Chondrocyte (in vitro differentiated cells): ENCODE data around the gene COL5A1. TPM values are rescaled to one million over a fixed set of nuclear protein-coding genes. Genes with fewer than 3 reads are reported as not detected.

Source experiments
- DNase-seq: peaks from one replicate; pipeline ENCODE4 v3.0.0; 2021; ENCODE audit warnings: mixed read lengths, low spot score
- H3K27ac Mint-ChIP-seq: one replicate; pipeline ENCODE4 v1.8.0; 2021; ENCODE audit warnings: mild to moderate bottlenecking, moderate library complexity, mixed read lengths; ENCODE audit not compliant: unreplicated experiment
- H3K27me3 Mint-ChIP-seq: 2 replicates; pipeline ENCODE4 v1.8.0; 2021; ENCODE audit warnings: low read depth, mixed read lengths
- H3K36me3 Mint-ChIP-seq: 2 replicates; pipeline ENCODE4 v1.8.0; 2021; ENCODE audit warnings: low read depth, mixed read lengths
- H3K4me1 Mint-ChIP-seq: 2 replicates; pipeline ENCODE4 v1.8.0; 2021; ENCODE audit warnings: low read depth, mild to moderate bottlenecking, mixed read lengths
- H3K4me3 Mint-ChIP-seq: one replicate; pipeline ENCODE4 v1.8.0; 2021; ENCODE audit warnings: mild to moderate bottlenecking, moderate library complexity, mixed read lengths; ENCODE audit not compliant: unreplicated experiment
- H3K9me3 Mint-ChIP-seq: 2 replicates; pipeline ENCODE4 v1.8.0; 2021; ENCODE audit warnings: low read depth, mixed read lengths
- total RNA-seq: library from RNA; stranded (reverse); gene quantifications from 3 replicates; pipeline ENCODE4 v1.2.1, GENCODE V29; 2021
- TF ChIP-seq, protein P1 (sequence below): fragments of 200-600 bp; sonication (generic); IDR thresholded peaks from 2 replicates; pipeline ENCODE4 v1.5.0; 2021; ENCODE audit warnings: antibody characterized with exemption, mild to moderate bottlenecking, moderate library complexity

COL5A1 gene
- total RNA-seq, 1 donor from 2014 or later: 2,235 TPM

GRCh38 chr9:134698111-134698510 lies 56.5 kb downstream of the COL5A1 start:
- Mint-ChIP-seq H3K27me3 (no peaks in the 10 kb centered on the region), H3K4me3 (no peak overlapping the region), H3K27ac (peak overlapping the region; percentile 83), H3K36me3 (peaks cover 38% of the 10 kb centered on the region), H3K9me3 (no peaks in the 10 kb centered on the region), H3K4me1 (peaks cover 52% of the 10 kb centered on the region)
- TF ChIP-seq, protein P1, sequence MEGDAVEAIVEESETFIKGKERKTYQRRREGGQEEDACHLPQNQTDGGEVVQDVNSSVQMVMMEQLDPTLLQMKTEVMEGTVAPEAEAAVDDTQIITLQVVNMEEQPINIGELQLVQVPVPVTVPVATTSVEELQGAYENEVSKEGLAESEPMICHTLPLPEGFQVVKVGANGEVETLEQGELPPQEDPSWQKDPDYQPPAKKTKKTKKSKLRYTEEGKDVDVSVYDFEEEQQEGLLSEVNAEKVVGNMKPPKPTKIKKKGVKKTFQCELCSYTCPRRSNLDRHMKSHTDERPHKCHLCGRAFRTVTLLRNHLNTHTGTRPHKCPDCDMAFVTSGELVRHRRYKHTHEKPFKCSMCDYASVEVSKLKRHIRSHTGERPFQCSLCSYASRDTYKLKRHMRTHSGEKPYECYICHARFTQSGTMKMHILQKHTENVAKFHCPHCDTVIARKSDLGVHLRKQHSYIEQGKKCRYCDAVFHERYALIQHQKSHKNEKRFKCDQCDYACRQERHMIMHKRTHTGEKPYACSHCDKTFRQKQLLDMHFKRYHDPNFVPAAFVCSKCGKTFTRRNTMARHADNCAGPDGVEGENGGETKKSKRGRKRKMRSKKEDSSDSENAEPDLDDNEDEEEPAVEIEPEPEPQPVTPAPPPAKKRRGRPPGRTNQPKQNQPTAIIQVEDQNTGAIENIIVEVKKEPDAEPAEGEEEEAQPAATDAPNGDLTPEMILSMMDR: no peak
- no peak for DNase-seq

GRCh38 chr9:134698587-134699342 lies 57.2 kb downstream of the COL5A1 start:
- Mint-ChIP-seq H3K4me1 (peaks cover 51% of the 10 kb centered on the region), H3K9me3 (no peaks in the 10 kb centered on the region), H3K27ac (peak overlapping the region; percentile 83), H3K27me3 (no peaks in the 10 kb centered on the region), H3K36me3 (peaks cover 34% of the 10 kb centered on the region), H3K4me3 (no peak overlapping the region)
- no peak for DNase-seq
- TF ChIP-seq, protein P1: peak; percentile 83

DNA sequence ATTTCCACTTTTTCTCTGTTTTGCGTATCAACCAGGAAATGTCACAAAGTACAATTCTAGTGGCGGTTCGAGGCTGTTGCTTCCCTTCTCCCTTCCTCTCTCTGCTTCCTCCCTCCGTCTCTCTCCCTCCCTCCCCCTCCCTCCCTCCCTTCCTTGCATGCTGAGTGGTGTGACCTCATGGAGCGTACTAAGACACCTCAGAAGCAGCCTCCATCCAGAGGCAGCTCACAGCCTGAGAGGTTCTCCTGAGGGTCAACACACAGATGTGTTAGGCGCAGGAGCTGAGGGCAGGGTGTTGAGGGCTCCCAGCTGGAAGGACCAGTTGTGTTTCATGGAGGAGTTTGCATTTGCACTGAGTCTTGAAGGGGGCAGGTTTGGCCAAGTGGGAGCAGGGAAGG lies 57.7 kb downstream of the COL5A1 start:
- DNase-seq: no peak
- Mint-ChIP-seq H3K9me3 (no peaks in the 10 kb centered on the region), H3K27ac (peak overlapping the region; percentile 54), H3K27me3 (no peaks in the 10 kb centered on the region), H3K4me1 (peaks cover 52% of the 10 kb centered on the region), H3K4me3 (no peak overlapping the region), H3K36me3 (peaks cover 33% of the 10 kb centered on the region)
- TF ChIP-seq, protein P1: no peak

DNA sequence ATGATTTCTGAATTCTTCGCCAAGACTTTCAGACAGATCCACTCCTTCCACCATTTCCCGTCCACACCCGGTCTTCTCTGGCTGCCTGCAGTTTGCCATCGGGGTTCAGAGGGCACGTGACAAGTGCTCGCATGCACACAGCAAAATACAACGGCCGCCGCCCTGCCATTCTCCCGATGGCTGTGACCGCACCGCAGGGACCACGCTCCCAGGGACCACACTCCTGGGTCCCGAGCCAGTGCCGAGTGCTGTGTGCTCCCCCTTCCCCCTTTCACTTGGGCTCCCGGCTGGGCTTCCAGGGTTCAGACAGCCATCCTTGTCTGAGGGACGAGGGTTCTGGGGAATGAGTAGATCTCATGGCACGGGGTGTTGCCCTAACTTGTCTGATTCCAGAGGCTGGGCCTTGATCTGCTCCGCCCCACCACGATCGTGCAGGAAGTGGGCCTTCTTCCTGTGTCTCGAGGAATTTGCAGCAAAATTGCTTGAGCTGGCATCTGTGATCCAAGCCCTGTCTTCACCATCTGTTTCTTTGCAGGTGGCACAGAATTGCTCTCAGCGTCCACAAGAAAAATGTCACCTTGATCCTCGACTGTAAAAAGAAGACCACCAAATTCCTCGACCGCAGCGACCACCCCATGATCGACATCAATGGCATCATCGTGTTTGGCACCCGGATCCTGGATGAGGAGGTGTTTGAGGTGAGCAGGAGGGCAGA lies 59.2 kb downstream of the COL5A1 start:
- peaks cover 42% of the 10 kb centered on the region for H3K36me3 Mint-ChIP-seq

More for the DNA sequence above, 59.2 kb downstream of the COL5A1 start:
- H3K27me3 Mint-ChIP-seq: no peaks in the 10 kb centered on the region
- TF ChIP-seq, protein P1: no peak
- H3K4me3 Mint-ChIP-seq: no peak overlapping the region
- H3K9me3 Mint-ChIP-seq: no peaks in the 10 kb centered on the region
- DNase-seq: no peak
- H3K4me1 Mint-ChIP-seq: peaks cover 61% of the 10 kb centered on the region
- H3K27ac Mint-ChIP-seq: peak overlapping the region; percentile 74
